ENCODE data around the gene LRRC63.
"Not testable (repeated sequence)": the region's sequence is repeated elsewhere in the genome, so short reads cannot be mapped to it uniquely, and the experiment has no call there.

The LRRC63 gene

DNA sequence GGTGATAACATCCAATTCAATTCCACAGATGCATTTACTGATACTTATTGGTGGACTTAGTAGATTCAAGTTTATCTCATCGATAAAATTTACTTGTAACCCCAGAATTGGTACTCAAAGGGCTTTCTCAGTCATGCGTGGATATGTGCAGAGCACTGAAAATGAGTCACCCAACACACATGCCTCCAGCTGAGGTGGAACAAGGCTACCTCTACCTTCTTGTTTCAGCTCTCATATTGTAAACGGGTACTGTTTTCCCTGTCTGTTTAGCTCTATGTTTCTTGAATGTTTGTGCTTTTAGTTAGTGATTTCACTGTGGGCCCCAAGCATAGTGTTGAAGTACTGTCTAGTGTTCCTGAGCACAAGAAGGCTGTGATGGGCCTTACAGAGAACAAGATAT, 1.5 kb downstream of the LRRC63 start:
- TF ChIP-seq, protein P1, sequence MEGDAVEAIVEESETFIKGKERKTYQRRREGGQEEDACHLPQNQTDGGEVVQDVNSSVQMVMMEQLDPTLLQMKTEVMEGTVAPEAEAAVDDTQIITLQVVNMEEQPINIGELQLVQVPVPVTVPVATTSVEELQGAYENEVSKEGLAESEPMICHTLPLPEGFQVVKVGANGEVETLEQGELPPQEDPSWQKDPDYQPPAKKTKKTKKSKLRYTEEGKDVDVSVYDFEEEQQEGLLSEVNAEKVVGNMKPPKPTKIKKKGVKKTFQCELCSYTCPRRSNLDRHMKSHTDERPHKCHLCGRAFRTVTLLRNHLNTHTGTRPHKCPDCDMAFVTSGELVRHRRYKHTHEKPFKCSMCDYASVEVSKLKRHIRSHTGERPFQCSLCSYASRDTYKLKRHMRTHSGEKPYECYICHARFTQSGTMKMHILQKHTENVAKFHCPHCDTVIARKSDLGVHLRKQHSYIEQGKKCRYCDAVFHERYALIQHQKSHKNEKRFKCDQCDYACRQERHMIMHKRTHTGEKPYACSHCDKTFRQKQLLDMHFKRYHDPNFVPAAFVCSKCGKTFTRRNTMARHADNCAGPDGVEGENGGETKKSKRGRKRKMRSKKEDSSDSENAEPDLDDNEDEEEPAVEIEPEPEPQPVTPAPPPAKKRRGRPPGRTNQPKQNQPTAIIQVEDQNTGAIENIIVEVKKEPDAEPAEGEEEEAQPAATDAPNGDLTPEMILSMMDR (conservative IDR thresholded peaks at IDR 0.05): no peak
- H3K27ac ChIP-seq: no peak overlapping the region

DNA sequence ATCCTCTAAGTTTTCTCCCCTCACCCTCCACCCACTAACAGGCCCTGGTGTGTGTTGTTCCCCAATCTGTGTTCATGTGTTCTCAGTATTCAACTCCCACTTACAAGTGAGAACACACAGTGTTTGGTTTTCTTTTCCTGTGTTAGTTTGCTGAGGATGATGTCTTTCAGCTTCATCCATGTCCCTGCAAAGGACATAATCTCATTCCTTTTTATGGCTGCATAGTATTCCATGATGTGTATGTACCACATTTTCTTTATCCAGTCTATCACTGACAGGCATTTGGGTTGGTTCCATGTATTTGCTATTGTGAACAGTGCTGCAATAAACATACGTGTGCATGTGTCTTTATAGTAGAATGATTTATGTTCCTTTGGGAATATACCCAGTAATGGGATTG, 3.0 kb downstream of the LRRC63 start:
- H3K27ac ChIP-seq: not testable (repeated sequence)

DNA sequence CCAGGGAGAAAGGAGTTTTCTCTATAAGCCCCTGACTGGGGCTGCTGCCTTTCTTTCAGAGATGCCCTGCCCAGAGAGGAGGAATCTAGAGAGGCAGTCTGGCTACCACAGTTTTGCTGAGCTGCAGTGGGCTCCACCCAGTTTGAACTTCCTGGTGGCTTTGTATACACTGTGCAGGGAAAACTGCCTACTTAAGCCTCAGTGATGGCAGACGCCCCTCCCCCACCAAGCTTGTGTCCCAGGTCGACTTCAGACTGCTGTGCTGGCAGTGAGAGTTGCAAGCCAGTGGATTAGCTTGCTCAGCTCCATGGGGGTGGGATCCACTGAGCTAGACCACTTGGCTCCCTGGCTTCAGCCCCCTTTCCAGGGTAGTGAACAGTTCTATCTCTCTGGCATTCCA, 8.5 kb downstream of the LRRC63 start:
- not testable (repeated sequence) for H3K27ac ChIP-seq

DNA sequence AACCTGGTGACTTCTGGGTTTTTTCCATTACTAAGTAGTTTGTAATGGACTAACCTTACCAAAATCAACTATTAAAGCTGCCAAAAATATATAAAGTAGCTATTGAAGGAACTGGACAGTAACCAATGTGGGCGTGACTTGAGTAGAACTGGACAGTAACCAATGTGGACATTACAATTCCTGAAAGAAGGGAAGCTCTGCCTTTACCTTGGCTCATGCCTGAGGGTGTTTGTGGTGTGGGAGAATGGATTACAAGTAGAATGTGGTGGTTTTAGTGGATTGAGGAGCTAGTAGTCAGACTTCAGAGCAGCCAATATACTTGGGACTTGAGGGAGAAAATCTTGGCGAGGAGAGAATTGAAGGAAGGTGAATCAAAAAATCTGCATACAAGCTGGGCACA, 17.5 kb downstream of the LRRC63 start:
- no peak for TF ChIP-seq ZFX (IDR thresholded peaks at IDR 0.05)
- TF ChIP-seq, protein P1 (conservative IDR thresholded peaks at IDR 0.05): no peak
- no peak overlapping the region for H3K27ac ChIP-seq

DNA sequence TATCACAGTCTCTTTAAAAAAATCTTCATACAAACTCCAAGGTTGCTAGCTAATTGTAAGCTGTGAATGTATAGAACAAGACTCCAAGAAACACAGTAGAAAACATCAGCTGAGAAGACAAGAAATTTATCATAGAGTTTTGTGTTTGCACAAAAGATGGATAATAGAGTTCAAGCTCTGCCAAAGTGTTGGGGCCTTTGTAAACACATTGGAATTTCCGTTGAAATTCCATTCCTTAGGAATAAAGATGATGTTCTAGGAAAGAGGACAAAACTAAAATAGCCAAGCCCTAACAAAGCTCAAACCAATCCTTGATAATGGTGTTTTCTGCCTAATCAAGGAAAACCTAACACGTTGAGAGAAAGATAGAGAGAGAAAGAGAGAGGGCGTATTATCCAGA, 20.6 kb downstream of the LRRC63 start:
- no peak overlapping the region for H3K27ac ChIP-seq
- TF ChIP-seq ZFX (IDR thresholded peaks at IDR 0.05): no peak
- TF ChIP-seq, protein P1 (conservative IDR thresholded peaks at IDR 0.05): no peak

DNA sequence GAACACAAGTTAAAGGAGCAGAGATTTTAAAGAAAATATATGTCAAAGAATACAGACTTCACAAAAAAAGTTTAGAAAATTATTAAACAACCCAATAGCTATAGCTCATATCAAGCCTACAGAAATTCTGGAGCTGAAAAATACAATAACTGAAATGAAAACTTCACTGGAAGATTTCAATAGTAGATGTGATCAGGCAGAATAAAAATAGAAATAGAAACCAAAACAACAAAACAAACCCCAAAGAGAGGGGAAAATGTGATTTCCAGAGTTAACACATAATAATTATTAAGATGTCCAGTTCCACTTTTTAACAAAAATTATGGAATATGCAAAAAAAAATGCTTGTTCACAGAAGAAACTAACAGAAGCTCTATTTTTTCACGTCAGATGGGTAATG, 23.6 kb downstream of the LRRC63 start:
- H3K27ac ChIP-seq: no peak overlapping the region
- no peak for TF ChIP-seq ZFX (IDR thresholded peaks at IDR 0.05)
- TF ChIP-seq, protein P1 (conservative IDR thresholded peaks at IDR 0.05): no peak

DNA sequence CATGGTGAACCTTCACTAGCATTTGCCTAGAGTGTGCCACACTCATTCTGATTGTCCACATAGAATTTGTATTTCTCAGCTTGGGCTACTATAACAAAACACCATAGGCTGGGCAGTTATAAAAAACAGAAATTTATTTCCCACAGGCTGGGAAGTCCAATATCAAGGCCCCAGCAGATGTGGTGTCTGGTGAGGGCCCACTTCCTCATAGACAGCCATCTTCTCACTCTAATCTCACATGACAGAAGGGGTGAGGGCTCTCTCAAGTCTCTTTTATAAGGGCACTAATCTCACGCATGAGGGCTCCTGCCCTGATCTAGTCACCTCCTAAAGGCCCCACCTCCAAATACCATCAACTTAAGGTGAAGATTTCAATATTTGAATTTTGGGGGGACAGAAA, 53.6 kb downstream of the LRRC63 start:
- H3K27ac ChIP-seq: no peak overlapping the region
- TF ChIP-seq, protein P1 (conservative IDR thresholded peaks at IDR 0.05): no peak

DNA sequence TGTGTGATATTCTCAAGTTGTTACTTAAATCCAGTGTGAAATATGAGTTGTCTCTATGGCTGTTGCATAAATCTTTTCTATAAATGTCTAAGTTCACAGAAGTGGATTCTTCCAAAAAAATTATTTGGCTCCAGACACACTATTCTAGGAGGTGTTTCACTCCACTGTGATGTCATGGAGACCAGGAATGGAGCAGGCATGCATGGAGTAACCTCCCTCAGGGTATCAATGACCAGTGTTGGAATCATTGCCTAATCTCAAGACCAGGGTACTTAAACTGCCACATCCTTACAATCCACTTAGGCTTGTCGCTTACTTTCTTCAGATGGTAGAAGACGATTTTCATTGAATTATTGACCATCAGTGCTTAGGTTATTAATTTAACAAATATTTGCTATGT, 55.4 kb downstream of the LRRC63 start:
- no peak overlapping the region for H3K27ac ChIP-seq
- TF ChIP-seq, protein P1 (conservative IDR thresholded peaks at IDR 0.05): no peak
- TF ChIP-seq ZFX (IDR thresholded peaks at IDR 0.05): no peak

DNA sequence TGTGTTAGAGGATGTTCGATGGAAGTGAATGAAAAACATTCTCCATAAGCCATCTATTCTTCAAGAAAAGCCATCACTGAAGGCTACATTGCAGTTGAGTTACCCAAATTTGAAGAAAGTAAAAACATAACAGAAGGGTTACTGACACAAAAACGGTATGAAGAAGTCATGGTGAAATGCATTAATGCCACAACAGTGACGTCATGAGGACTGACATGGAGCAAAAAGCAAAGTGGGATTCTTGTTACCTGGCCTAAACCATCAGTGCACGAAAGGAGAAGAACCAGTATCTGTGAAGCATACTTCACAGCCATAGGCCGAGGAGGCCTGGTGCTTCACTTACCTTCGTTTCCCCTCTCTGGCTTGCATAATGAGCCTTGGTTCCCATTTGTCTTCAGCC, 58.7 kb downstream of the LRRC63 start:
- no peak overlapping the region for H3K27ac ChIP-seq
- no peak for TF ChIP-seq ZFX (IDR thresholded peaks at IDR 0.05)
- TF ChIP-seq, protein P1 (conservative IDR thresholded peaks at IDR 0.05): no peak
